DMS114 treated with DMSO at 0.1 percent for 48 hours (cell line): ENCODE measurements around the gene DESI2.
A peak's percentile ranks its signal among the peaks of the same experiment; 100 is the strongest.

Experiments used
- DNase-seq: peaks from one replicate; lab custom pipeline; 2025; ENCODE audit not compliant: unreplicated experiment; lab: John Stamatoyannopoulos, UW

Gene DESI2

DNA sequence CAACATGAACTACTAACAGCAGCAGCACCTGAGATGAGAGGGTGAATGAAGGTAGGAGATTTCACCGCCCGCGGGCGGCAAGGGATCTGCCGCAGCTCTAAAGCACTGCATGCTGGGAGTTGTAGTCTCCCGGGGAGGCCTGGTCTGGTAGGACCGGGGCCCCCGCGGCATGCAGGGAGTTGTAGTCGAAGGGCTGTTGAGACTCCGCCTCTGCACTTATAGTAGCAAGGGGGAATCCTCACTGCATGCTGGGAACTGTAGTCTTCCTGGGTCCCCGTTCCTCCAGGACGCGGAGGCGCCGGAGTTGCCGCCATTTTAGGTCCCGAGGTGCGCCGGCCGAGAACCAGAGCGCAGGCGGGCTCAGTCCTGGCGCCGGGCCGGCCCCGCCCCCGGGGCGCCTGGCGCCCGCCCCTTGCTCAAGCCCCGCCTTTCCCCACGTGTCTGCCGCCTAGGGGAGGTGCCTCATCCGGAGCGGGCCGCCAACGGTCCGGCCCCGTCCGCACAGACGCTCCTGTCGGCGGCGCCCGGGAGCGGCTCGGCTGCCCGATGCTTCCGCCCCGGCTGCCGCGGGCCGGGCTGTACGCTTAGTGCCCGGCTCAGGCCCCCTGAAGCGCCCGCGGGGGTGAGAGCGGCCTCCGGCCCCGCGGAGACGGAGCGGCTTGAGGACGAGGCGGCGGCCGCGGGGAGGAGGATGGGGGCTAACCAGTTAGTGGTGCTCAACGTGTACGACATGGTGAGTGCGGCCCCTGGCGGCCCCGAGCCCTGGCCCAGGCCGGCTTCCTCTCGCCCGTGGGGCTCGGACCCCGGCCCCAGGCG, at the start of gene DESI2:
DESI2 (plus strand) TSS at position 504 of the 816 bp plus-strand sequence; CDS start at position 692, 188 bp downstream.
- DNase-seq = peak; percentile 97

DNA sequence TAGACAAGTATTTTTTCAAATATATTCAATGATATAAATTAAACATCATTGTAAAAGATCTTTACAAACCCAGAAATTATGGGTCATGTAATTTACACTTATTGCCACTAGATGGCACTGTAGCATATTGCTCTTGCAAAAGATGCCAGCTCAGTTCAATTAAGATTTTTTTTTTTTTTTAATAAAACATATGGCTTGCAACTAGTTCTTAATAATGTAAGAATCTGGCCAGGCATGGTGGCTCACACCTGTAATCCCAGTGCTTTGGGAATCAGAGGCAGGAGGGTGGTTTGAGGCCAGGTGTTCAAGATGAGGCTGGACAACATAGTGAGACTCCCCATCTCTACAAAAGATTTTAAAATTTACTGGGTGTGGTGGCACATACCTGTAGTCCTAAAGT, 49.4 kb upstream of the DESI2 start:
- DNase-seq = peak; percentile 46

DNA sequence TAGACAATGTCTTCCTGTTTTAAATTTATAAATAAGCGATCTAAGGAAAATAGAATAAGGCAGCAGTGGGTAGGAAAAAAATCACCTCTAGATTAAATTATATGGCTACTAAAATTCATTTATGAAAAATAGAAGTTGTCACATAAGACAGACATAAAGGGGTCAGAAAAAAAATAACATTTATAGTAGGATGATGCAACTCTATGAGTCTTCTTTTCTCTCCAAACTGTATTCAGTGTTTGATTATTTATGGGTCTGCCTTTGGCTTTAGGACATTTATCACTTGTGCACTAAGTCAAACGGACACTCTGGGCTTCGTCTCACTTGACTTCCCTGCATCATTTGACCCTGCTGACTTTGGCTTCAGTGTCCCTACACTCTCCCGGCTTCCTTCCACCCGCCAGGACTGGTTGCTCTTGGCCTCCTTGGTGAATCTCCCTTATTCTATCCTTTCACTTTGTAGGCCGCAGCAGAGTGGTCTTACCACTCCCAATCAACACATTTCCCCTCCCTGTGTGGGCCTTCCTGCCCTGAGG, 47.0 kb upstream of the DESI2 start:
- DNase-seq = no peak

DNA sequence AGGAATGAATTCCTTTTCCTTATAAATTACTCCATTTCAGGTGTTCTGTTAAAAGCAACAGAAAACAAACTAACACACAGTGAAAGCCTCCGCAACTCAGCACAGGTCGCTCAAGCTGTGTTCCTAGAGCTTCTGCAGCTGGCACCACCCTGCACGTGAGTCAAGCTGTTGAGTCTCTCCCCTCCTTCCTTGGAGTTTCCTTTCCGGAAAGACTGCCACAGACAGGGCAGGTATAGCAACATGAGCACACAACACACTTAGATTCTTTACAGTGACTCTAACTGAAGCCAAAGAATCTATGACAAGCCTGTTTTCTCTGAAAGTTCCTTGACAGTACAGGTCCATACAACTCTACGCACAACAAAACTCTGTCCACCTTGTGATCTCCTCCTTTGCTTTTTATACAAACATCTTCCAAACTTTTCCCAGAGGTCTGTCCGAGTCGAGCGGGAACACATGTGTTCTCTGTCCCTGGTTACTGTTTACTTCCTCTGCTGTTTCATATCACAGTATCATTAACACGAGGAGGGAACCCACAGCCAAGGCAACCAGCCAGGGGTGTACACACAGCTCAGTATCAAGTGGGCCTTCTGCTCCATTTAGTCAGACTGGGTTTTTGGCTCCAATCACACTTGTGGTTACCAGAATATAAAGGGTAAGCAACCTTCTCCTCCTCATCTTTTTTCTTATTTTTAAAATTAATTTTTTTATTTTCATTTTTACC, 38.7 kb upstream of the DESI2 start:
- no peak for DNase-seq

DNA sequence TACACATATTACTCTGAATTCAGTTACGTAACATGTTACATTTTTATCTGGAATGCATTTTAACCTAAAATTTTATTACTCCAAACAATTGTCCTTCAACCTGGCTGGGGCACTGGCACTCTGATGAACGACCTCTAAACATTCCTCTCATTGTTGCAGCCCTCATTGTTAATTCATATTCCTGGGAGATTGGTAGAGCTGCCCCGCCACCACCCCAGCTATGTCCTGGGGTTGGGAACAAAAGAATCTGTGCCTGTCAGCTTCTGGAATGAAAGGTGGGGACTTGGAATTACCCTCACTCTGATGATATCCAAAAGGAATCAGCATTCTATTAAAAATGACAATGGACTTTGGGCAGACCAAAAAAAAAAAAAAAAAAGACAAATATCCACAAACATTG, 38.0 kb upstream of the DESI2 start:
- DNase-seq = no peak

DNA sequence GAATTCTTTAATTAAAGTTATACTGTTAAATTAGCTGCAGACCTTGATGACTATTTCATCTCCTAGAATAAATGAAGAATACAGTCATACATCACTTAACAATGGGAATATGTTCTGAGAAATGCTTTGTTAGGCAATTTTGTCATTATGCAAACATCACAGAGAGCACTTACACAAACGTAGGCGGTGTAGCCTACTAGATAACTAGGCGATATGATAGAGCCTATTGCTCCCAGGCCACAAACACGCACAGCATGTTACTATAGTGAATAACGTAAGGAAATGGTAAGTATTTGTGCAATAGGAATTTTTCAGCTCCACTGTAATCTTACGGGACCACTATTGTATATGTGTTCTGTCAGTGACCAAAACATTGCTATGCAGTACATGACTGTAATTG, 37.6 kb upstream of the DESI2 start:
- no peak for DNase-seq

DNA sequence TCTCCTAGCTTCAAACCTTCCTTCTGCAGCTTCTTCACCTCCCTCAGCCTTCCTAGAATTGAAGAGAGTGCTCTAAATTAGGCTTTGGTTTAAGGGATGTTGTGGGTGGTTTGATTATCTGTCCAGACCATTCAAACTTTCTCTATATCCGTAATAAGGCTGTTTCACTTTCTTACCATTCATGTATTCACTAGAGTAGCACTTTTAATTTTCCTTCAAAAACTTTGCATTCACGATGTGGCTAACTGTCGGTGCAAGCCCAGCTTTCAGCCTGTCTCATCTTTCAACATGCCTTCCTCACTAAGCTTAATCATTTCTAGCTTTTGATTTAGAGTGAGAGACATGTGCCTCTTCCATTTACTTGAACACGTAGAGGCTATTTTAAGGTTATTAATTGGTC, 26.2 kb upstream of the DESI2 start:
- DNase-seq = no peak

DNA sequence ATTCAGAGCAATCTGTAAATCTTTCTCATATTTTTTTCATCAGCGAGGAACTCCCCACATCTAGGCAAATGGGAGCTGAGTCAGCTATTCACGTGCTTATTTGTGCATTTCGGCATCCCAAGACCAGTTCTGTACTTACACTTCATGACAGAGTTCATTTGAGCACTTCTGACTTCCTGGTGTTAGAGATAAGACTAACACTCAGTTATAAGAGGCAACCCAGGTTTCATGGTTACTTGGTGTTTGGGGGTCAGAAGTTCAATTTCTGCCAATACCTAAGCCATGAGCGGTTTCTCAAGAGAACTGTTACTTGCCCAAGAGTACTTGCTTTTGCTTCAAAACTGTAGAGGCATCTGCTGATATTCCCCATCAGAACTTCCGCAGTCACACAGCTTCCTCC, 24.1 kb upstream of the DESI2 start:
- no peak for DNase-seq

DNA sequence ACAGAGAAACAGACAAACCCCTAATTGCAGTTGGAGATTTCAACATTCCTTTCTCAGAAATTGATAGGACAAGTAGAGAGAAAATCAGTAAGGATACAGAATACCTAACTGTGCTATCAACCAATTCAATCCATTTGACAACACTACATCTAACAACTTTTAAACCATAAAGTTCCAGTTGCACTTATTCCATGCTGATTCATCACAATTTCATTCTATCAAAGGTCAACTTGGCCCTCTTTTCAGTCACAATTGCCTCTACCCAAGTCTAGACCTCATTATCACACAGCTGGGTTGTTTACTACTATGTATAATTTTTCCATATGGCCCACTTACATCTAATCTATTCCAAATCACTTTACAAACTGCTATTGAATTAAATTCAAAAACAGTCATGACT, 19.8 kb upstream of the DESI2 start:
- no peak for DNase-seq

DNA sequence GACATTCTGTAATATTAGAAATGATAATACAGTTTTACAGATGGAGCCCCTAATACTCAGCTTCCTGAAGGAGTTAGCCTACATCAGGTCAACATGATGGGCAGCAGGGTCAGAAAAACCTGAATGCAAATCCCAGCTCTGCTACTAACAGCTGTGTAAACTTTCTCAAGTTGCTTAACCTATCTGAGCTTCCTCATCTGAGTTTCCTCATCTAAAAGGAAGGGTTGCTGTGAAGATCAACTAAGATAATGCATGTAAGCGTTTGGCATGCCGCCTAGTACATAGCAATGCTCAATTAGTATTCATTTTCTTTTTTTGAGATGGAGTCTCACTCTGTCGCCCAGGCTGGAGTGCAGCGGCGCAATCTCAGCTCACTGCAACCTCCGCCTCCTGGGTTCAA, 18.4 kb upstream of the DESI2 start:
- no peak for DNase-seq

DNA sequence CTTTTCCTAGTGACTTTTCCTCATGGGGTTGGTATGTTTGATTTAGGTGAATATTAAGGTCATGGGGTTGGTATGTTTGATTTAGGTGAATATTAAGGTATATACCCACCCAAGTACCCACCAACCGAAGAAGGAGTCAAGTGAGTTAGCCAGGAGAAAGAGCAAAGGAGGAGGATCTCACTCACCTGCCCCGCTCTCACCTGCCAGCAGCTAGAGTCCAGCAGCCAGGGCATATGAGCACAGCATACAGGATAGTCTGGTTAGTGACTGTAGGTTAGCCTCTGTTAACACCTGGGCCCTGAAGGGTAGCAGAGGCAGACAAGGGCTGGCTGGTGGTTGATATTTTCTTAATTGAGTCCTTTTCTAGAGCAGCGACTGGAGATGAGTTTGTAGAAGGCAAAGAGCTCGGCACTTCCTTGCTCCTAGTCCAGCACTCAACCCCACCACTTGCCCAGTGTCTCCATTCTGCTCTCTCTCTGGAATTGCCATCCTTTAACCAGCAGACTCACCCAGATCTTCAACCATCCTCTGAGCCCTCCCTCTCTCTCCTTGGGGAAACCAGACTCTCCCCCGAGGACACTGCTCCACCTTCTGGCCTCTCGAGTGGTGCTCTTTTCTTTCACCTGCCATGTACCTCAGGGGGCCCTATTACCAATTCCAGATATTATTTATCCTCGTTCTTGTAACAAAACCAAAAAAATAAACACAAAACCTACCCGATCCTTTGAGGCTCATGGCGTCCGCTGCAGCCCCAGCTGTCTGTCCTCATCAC, 16.3 kb upstream of the DESI2 start:
- no peak for DNase-seq

DNA sequence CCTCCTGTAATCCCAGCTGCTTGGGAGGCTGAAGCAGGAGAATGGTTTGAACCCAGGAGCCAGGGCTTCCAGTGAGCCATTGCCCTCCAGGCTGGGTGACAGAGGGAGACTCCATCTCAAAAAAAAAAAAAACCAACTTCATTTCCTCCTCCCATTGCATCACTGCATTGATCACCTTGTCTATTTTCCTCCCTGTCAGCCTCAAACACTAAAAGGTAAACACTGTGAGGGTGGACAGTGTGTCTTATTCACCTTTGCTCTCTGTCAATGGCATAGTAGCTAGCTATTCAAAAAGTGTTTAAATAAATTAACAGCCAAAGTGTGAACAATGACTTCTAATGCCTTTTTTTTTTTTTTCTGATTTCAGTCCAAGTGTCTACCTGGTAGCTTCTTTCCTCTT, 13.4 kb upstream of the DESI2 start:
- DNase-seq = no peak

DNA sequence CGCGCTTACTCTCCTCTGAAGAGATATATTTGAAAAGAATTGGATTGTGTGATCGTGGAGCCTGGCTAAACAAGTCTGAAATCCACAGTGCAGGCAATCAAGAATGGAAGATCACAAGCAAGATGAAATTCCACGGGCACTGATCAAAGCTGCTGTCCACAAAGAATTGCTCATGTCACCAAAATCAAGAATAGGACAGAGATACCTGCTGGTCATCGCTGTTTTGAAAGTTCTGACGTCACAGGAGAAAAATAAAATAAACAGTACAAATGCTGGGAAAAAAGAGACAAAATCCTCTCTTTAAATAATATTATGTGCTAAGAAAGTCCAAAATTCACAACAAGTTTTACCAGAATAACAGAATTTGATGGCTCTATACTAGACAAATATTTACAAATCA, 12.0 kb upstream of the DESI2 start:
- DNase-seq = no peak

DNA sequence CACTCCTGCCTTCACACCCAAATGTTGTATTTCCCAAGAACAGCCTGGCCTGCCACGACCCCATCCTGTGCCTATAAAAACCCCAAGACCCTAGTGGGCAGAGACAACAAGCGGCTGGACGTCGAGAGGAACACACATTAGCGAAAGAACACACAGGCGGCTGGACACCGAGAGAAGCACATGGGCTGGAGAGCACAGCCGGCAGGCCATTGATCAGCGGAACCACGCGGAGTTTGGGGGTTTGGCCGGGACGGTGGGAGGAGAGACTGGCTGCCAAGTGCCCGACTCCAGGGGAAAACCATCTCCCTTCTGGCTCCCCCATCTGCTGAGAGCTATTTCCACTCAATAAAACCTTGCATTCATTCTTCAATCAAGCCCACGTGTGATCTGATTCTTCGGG, 10.4 kb upstream of the DESI2 start:
- DNase-seq = no peak

DNA sequence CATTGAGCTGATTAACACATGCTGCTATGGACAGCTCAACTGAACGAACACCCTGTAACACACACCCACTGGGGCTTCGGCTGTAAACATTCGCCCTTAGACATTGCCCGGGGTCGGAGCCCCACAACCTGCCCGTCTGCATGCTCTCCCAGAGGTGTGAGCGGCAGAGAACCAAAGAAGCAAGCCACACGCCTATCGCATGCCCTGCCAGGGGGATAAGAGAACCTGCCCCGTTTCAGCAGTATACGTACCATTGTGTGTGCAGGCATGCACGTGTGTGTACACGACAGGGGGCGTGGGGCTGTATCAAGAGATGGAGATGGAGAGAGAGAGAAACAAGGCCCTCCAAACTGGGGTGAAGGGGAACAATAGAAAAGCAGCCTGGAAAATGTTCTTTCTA, 9.9 kb upstream of the DESI2 start:
- DNase-seq = no peak

DNA sequence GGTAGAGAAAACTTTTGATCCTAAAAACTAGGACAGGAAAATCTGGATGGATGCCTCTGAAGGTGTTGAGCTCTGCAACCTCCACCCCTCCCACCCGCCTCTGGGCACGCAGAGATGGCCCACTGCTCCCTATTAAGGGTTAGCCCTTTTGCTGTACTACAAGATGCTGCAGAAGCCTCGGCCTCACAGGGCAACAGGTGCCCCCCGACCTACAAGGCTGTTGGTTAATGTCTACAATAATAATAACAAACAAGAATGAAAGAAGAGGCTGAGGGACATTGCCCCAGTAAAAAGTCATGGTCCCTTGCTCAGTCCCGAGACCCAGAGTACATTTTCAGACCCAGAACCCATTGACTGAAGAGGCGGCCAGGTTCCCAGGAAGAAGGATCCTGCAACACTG, 7.5 kb upstream of the DESI2 start:
- DNase-seq = no peak

DNA sequence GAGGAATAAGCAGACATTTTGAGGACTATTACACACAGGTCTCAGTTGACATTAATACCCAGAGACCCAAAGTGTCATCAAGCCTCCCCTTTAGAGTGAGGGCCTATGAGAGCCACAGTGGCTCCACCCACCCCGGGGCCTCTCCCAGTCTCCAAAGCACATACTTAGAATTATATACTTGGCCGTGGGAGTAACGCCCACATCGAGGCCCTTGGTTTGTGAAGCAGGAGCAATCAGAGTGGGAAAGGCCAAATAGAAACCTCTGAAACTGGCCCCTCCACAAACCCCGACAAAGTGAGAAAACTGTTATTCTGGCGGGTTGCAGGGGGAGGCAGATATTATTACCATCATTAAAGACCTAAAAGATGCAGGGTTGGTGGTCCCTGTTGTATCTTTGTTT, 7.0 kb upstream of the DESI2 start:
- no peak for DNase-seq

DNA sequence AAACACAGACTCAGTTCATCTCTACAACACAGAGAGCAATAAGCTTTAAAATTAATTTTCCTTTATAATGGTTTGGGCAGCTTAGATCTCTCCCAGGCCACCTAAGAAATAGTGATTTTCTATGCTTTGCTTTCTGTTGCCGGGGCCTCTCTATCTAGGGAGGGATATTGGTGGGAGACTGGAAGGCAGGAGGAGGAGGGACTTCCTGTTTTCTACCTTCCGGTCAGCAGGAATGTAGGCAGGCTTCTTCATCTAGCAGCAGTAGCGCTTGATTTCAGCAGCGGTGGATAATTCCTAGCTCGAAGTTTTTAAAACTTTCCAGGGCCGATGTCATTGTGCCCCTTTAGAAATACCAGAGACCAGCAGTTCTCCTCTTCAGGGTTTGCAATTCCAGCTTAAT, 5.1 kb upstream of the DESI2 start:
- DNase-seq = no peak

DNA sequence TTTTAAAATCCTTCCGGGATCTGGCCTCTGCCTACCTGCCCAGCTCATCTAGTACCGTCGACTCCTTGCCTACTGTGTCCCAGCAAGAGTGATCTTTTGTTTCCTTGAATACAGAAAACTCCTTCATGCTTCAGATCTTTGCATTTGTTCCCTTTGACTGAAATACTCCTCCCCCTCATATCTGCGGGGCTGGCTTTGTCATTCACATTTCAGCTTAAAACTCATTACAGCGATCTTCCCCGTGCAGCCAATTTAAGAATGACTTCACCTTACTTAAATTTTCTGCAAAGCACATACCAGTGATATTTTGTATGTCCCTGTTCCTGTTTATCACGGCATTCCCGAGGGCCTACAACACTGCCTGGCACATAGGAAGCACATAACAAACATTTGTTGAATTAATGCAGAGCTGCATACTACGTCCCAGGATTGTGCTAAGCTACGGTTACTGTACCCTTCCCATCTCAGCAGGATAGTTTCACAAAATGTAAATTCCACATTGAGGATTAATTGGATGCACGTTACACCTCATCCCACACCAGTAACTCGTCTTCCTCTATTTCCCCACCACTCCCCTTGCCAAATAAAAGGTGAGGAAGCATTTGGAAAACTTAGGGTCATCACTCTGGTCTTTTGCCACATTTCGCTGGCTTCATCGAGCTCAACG, 837 bp upstream of the DESI2 start:
- no peak for DNase-seq

DNA sequence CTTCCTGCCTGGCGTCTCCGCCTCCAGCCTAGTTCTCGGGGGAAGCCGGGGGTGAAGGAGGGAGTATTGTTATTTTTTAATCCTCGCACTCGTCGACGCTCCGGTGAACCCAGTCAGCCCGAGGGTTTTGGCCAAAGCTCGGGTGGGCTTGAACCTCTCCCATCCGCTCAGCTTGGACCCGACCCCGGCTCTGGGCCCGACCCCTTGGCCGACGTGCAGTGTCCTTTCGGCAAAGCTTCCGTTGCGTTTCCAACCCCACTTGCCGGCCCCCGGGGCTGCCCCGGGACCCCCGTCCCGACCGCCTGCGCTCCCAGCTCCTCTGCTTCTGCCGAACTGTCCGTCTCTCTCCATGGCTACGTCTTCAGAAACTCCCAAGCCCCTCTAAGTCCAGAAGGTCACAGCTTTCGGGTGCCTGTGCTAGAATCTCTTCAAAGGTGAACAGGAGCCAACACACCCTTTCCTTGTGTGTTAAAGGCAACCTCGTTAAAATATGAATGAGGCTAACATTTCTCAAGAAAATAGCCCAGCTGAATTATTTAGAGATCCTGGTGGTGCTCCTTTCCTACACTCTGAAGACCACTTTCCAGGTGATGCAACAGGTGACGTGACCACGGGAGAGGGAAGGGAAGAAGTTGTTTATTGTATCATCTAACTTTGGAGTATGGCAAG, 647 bp downstream of the DESI2 start:
- no peak for DNase-seq
